GM19025 (cell line): ENCODE measurements around the gene KIF4B.
"Not testable (repeated sequence)": the region's sequence is repeated elsewhere in the genome, so short reads cannot be mapped to it uniquely, and the experiment has no call there.

Experiments used
- ATAC-seq: cut with Tn5 transposase; IDR thresholded peaks from one replicate; pipeline ENCODE4 v1.9.1; 2021; ENCODE audit warnings: mild to moderate bottlenecking, low read depth, moderate library complexity; ENCODE audit not compliant: unreplicated experiment

KIF4B gene

GRCh38 chr5:155002722-155003121, 10.8 kb upstream of the KIF4B start:
- not testable (repeated sequence) for ATAC-seq

- ATAC-seq = no peak
Measured at GRCh38 chr5:155004138-155004744, 9.3 kb upstream of the KIF4B start.

DNA sequence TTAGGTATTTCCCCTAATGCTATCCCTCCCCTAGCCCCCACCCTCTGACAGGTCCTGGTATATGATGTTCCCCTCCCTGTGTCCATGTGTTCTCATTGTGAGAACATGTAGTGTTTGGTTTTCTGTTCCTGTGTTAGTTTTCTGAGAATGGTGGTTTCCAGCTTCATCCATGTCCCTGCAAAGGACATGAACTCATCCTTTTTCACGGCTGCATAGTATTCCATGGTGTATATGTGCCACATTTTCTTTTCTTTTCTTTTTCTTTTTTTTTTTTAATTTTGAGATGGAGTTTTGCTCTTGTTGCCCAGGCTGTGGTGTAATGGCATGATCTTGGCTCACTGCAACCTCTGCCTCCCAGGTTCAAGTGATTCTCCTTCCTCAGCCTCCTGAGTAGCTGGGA, 7.3 kb upstream of the KIF4B start:
- not testable (repeated sequence) for ATAC-seq

GRCh38 chr5:155008669-155009068, 4.9 kb upstream of the KIF4B start:
- ATAC-seq = no peak

- ATAC-seq = no peak
Measured at GRCh38 chr5:155010881-155011280, 2.7 kb upstream of the KIF4B start.

DNA sequence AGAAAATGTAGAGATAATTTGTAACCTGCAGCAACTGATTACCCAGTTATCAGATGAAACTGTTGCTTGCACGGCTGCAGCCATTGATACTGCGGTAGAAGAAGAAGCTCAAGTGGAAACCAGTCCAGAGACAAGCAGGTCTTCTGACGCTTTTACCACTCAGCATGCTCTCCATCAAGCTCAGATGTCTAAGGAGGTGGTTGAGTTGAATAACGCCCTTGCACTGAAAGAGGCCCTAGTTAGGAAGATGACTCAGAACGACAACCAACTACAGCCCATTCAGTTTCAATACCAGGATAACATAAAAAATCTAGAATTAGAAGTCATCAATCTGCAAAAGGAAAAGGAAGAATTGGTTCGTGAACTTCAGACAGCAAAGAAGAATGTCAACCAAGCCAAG, 1.7 kb downstream of the KIF4B start:
- no peak for ATAC-seq

DNA sequence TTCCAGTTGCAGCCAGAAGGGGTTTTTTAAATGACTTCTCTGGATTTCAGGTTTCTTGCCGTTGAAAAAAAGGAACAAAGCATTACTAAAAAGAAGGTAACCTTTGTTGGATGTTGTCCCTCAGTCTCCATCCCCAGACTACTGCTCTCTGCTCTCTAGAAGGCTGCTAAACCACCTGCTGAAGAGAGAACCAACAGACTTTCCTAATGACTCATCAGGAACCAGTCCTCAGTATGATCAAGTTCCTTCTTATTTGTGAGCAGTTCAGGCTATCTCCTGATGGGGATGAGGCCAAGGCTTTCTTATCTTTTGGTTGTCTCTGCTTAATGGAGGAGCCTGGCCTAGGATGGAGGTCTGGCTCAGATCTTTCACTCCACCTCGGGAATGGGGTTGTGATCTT, 4.1 kb downstream of the KIF4B start:
- peak; percentile 88 for ATAC-seq

GRCh38 chr5:155019601-155020226, 6.2 kb downstream of the KIF4B start:
- no peak for ATAC-seq

DNA sequence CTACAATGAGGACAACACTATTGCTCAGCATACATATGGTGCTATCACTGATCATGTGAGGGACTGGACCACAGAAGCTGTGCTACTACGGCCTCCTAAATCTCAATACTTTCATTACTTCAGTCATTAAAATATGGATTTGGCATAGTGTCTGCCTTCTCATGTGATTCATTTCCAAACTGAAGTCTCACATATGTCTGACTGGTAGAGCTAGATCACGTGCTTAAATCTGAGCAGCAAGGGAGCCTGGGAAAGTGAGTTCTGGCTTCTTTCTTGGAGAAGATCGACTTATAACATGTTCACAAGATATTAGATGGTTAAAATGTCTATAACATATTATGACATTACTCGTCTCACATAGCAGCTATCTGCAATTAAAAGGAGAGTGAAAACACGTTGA, 8.3 kb downstream of the KIF4B start:
- no peak for ATAC-seq

- no peak for ATAC-seq
Measured at GRCh38 chr5:155023320-155023719, 9.8 kb downstream of the KIF4B start.

- no peak for ATAC-seq
Measured at GRCh38 chr5:155024015-155024414, 10.5 kb downstream of the KIF4B start.

- no peak for ATAC-seq
Measured at GRCh38 chr5:155025895-155026294, 12.3 kb downstream of the KIF4B start.

DNA sequence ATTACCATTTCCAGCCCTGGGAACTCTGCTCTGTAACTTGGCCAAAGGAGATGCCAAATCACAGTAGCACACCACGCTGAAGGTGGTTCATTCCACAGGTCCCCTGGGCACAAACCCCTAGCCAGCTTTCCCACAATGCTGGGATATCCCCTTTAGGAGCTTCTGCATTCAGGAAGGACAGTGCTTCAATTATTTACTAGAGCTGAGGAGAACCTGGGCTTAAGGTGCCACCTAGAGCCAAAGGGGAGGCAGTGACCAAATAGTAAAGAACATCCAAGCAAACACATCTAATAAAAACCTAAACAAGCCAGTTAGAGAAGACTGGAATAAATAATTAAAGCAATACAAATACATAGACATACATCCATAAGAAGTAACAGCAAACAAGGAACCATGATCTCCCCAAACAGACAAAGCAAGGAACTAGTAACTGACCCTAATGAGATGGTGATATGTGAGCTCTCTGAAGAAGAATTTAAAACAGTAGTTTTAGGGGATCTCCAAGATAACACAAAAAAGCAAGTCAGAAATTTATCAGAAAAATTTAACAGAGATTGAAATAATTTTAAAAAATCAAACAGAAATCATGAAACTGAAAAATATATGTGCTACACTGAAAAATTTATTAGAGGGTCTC, 14.6 kb downstream of the KIF4B start:
- no peak for ATAC-seq

GRCh38 chr5:155029240-155029639, 15.7 kb downstream of the KIF4B start:
- ATAC-seq = no peak

DNA sequence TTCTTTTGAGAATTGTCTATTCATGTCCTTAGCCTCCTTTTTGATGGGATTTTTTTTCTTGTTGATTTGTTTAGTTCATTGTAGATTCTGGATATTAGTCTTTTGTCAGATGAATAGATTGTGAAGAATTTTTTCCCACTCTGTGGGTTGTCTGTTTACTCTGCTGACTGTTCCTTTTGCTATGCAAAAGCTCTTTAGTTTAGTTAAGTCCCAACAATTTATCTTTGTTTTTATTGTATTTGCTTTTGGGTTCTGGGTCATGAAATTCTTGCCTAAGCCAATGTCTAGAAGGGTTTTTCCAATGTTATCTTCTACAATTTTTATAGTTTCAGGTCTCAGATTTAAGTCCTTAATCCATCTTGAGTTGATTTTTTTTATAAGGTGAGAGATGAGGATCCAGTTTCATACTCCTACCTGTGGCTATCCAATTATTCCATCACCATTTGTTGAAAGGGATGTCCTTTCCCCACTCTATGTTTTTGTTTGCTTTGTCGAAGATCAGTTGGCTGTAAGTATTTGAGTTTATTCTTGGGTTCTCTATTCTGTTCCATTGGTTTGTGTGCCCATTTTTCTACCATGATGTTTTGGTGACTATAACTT, 20.7 kb downstream of the KIF4B start:
- ATAC-seq = not testable (repeated sequence)

DNA sequence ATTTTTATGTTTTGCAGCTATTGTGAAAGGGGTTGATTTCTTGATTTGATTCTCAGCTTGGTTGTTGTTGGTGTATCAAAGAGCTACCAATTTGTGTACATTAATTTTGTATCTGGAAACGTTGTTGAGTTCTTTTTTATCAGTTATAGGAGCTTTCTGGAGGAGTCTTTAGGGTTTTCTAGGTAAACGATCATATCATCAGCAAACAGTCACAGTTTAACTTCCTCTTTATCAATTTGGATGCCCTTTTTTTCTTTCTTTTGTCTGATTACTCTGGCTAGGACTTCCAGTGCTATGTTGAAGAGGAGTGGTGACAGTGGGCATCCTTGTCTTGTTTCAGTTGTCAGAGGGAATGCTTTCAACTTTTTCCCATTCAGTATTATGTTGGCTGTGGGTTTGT, 21.5 kb downstream of the KIF4B start:
- ATAC-seq = not testable (repeated sequence)

- no peak for ATAC-seq
Measured at GRCh38 chr5:155040984-155041653, 27.6 kb downstream of the KIF4B start.

GRCh38 chr5:155044591-155044990, 31.0 kb downstream of the KIF4B start:
- ATAC-seq = no peak

- ATAC-seq = no peak
Measured at GRCh38 chr5:155046591-155046990, 33.0 kb downstream of the KIF4B start.

- ATAC-seq = no peak
Measured at GRCh38 chr5:155047818-155048217, 34.3 kb downstream of the KIF4B start.
